Activated naive CD8-positive, alpha-beta T cell treated with anti-CD3 and anti-CD28 coated beads, Interleukin-2, amount 10 ng/mL, durations not matched to agents 7 days and 5 days (primary cell): ENCODE data around the gene TMEM9B. TPM values are rescaled to one million over a fixed set of nuclear protein-coding genes. Genes with fewer than 3 reads are reported as not detected.
A peak's percentile ranks its signal among the peaks of the same experiment; 100 is the strongest.
"Not testable (repeated sequence)": the region's sequence is repeated elsewhere in the genome, so short reads cannot be mapped to it uniquely, and the experiment has no call there.

Source experiments
- ATAC-seq: fragments of 150-1000 bp; cut with Tn5 transposase; one replicate; pipeline ENCODE4 v1.10.0; 2021; ENCODE audit warnings: low read depth, moderate library complexity
- POLR2A ChIA-PET: fragments of 350-600 bp; sonication (Branson Sonifier 250); formaldehyde crosslinking; loops from one replicate; lab custom pipeline; 2021; ENCODE audit warnings: antibody characterized with exemption; lab: Charles Lee
- DNase-seq: peaks from one replicate; pipeline ENCODE4 v3.0.0; 2021
- H3K27ac Mint-ChIP-seq: one replicate; pipeline ENCODE4 v1.8.0; 2022; ENCODE audit warnings: mild to moderate bottlenecking, mixed read lengths
- H3K27me3 Mint-ChIP-seq: one replicate; pipeline ENCODE4 v1.8.0; 2022; ENCODE audit warnings: mild to moderate bottlenecking, moderate library complexity, mixed read lengths
- H3K36me3 Mint-ChIP-seq: one replicate; pipeline ENCODE4 v1.8.0; 2021; ENCODE audit warnings: mild to moderate bottlenecking, mixed read lengths
- H3K4me1 Mint-ChIP-seq: one replicate; pipeline ENCODE4 v1.8.0; 2021; ENCODE audit warnings: mixed read lengths
- H3K4me3 Mint-ChIP-seq: one replicate; pipeline ENCODE4 v1.8.0; 2022; ENCODE audit warnings: mild to moderate bottlenecking, moderate library complexity, mixed read lengths
- H3K9me3 Mint-ChIP-seq: one replicate; pipeline ENCODE4 v1.8.0; 2021; ENCODE audit warnings: mixed read lengths
- total RNA-seq, 2 experiments: library from RNA; stranded (reverse); gene quantifications; one replicate each; pipeline ENCODE4 v1.2.3, GENCODE V29; 2021

TMEM9B gene
- 10 to 100 TPM; 28.9 to 32.4 TPM for total RNA-seq

- Mint-ChIP-seq H3K4me3 (peak within 1 kb of the TSS; percentile 99), H3K27ac (peak within 1 kb of the TSS; percentile 97), H3K4me1 (peaks cover 21% of the 10 kb centered on the region), H3K27me3 (no peaks in the 10 kb centered on the region), H3K36me3 (no peaks in the 10 kb centered on the region), H3K9me3 (no peaks in the 10 kb centered on the region)
- peak; percentile 87 for ATAC-seq
- peak; percentile 89 for DNase-seq
- POLR2A ChIA-PET = interaction anchor here (0.6 to 3.0 kb wide), 14 partner anchors 10 to 1844 kb away, joined by 3 to 24 read pairs (median 4); partner anchors contain the start of genes AKIP1, NRIP3, RPL27A and TRIM66
These were observed at the start of gene TMEM9B for GRCh38 chr11:8964324-8965320. TMEM9B (minus strand) TSS chr11:8964442; CDS start chr11:8964313, 129 bp downstream.

- DNase-seq (no peak), ATAC-seq (no peak)
- Mint-ChIP-seq H3K9me3 (no peaks in the 10 kb centered on the region), H3K4me1 (peaks cover 15% of the 10 kb centered on the region), H3K4me3 (no peak overlapping the region), H3K36me3 (no peaks in the 10 kb centered on the region), H3K27me3 (peaks cover 28% of the 10 kb centered on the region), H3K27ac (no peak overlapping the region)
- POLR2A ChIA-PET = no interaction called here
These were observed 49.1 kb upstream of the TMEM9B start for GRCh38 chr11:9013373-9013772.

GRCh38 chr11:9009538-9009937 is 45.3 kb upstream of the TMEM9B start:
- not testable (repeated sequence) for H3K27ac Mint-ChIP-seq

GRCh38 chr11:9008661-9009060 is 44.4 kb upstream of the TMEM9B start:
- DNase-seq (no peak), ATAC-seq (no peak)
- H3K27ac Mint-ChIP-seq = no peak overlapping the region
- POLR2A ChIA-PET = no interaction called here
- no peaks in the 10 kb centered on the region for H3K9me3 Mint-ChIP-seq
- H3K4me1 Mint-ChIP-seq = peaks cover 5% of the 10 kb centered on the region
- H3K36me3 Mint-ChIP-seq = no peaks in the 10 kb centered on the region
- H3K27me3 Mint-ChIP-seq = peaks cover 61% of the 10 kb centered on the region
- H3K4me3 Mint-ChIP-seq = no peak overlapping the region

More at GRCh38 chr11:9009538-9009937, 45.3 kb upstream of the TMEM9B start:
- H3K27me3 Mint-ChIP-seq = peaks cover 64% of the 10 kb centered on the region
- H3K36me3 Mint-ChIP-seq, POLR2A ChIA-PET, H3K4me1 Mint-ChIP-seq, H3K9me3 Mint-ChIP-seq, H3K4me3 Mint-ChIP-seq, DNase-seq, ATAC-seq: not testable (repeated sequence)

GRCh38 chr11:9008011-9008550 is 43.8 kb upstream of the TMEM9B start:
- H3K4me3 Mint-ChIP-seq = no peak overlapping the region
- no peak for DNase-seq
- no peaks in the 10 kb centered on the region for H3K36me3 Mint-ChIP-seq
- no peak overlapping the region for H3K27ac Mint-ChIP-seq
- ATAC-seq = no peak
- POLR2A ChIA-PET = interaction anchor here (0.6 kb wide), 1 partner anchor 495 kb away, joined by 3 read pairs; no protein-coding TSS in a partner anchor
- H3K4me1 Mint-ChIP-seq = peaks cover 9% of the 10 kb centered on the region
- H3K27me3 Mint-ChIP-seq = peaks cover 63% of the 10 kb centered on the region
- no peaks in the 10 kb centered on the region for H3K9me3 Mint-ChIP-seq

GRCh38 chr11:9005087-9005486 is 40.8 kb upstream of the TMEM9B start:
- Mint-ChIP-seq H3K4me1 (peaks cover 15% of the 10 kb centered on the region), H3K27me3 (peaks cover 81% of the 10 kb centered on the region), H3K36me3 (no peaks in the 10 kb centered on the region), H3K27ac (peak overlapping the region; percentile 11), H3K9me3 (no peaks in the 10 kb centered on the region), H3K4me3 (peak overlapping the region; percentile 67)
- ATAC-seq (no peak), DNase-seq (no peak)
- POLR2A ChIA-PET = no interaction called here

- ATAC-seq = no peak
- peaks cover 15% of the 10 kb centered on the region for H3K4me1 Mint-ChIP-seq
- peaks cover 81% of the 10 kb centered on the region for H3K27me3 Mint-ChIP-seq
- H3K9me3 Mint-ChIP-seq = no peaks in the 10 kb centered on the region
- no peaks in the 10 kb centered on the region for H3K36me3 Mint-ChIP-seq
- POLR2A ChIA-PET = interaction anchor here (1.0 to 1.6 kb wide), 3 partner anchors 12 to 43 kb away, joined by 3 read pairs; no protein-coding TSS in a partner anchor
- peak overlapping the region; percentile 67 for H3K4me3 Mint-ChIP-seq
- DNase-seq = no peak
- no peak overlapping the region for H3K27ac Mint-ChIP-seq
These were observed 40.1 kb upstream of the TMEM9B start for GRCh38 chr11:9004183-9004926.

- no peaks in the 10 kb centered on the region for H3K36me3 Mint-ChIP-seq
- peak; percentile 76 for ATAC-seq
- POLR2A ChIA-PET = interaction anchor here (1.0 to 1.6 kb wide), 3 partner anchors 13 to 42 kb away, joined by 3 read pairs; no protein-coding TSS in a partner anchor
- H3K4me1 Mint-ChIP-seq = peaks cover 15% of the 10 kb centered on the region
- peak; percentile 83 for DNase-seq
- no peaks in the 10 kb centered on the region for H3K9me3 Mint-ChIP-seq
- H3K4me3 Mint-ChIP-seq = peak within 1 kb of the TSS; percentile 78
- H3K27ac Mint-ChIP-seq = peak within 1 kb of the TSS; percentile 36
- peaks cover 80% of the 10 kb centered on the region for H3K27me3 Mint-ChIP-seq
These were observed 39.4 kb upstream of the TMEM9B start, which contains the start of gene NRIP3 for GRCh38 chr11:9003573-9004182. NRIP3 (minus strand) TSS chr11:9004001; CDS start chr11:9003935, 66 bp downstream.

- peaks cover 75% of the 10 kb centered on the region for H3K27me3 Mint-ChIP-seq
- ATAC-seq = no peak
- no peak for DNase-seq
- no peaks in the 10 kb centered on the region for H3K36me3 Mint-ChIP-seq
- peak overlapping the region; percentile 78 for H3K4me3 Mint-ChIP-seq
- peak overlapping the region; percentile 36 for H3K27ac Mint-ChIP-seq
- H3K4me1 Mint-ChIP-seq = peaks cover 15% of the 10 kb centered on the region
- POLR2A ChIA-PET = interaction anchor here (1.0 to 1.6 kb wide), 3 partner anchors 14 to 41 kb away, joined by 3 read pairs; no protein-coding TSS in a partner anchor
- H3K9me3 Mint-ChIP-seq = no peaks in the 10 kb centered on the region
These were observed 38.8 kb upstream of the TMEM9B start for GRCh38 chr11:9002920-9003572.

- Mint-ChIP-seq H3K36me3 (no peaks in the 10 kb centered on the region), H3K27ac (no peak overlapping the region), H3K4me3 (no peak overlapping the region), H3K9me3 (no peaks in the 10 kb centered on the region), H3K27me3 (peaks cover 65% of the 10 kb centered on the region), H3K4me1 (peaks cover 15% of the 10 kb centered on the region)
- ATAC-seq = peak; percentile 56
- DNase-seq = no peak
- POLR2A ChIA-PET = no interaction called here
These were observed 37.5 kb upstream of the TMEM9B start for GRCh38 chr11:9001736-9002135.

- Mint-ChIP-seq H3K4me1 (peaks cover 6% of the 10 kb centered on the region), H3K27me3 (peaks cover 45% of the 10 kb centered on the region), H3K36me3 (no peaks in the 10 kb centered on the region), H3K4me3 (no peak overlapping the region), H3K27ac (no peak overlapping the region), H3K9me3 (no peaks in the 10 kb centered on the region)
- DNase-seq (no peak), ATAC-seq (no peak)
- POLR2A ChIA-PET = no interaction called here
These were observed 33.8 kb upstream of the TMEM9B start for GRCh38 chr11:8998017-8998416.

- no peaks in the 10 kb centered on the region for H3K9me3 Mint-ChIP-seq
- no peak for ATAC-seq
- H3K4me1 Mint-ChIP-seq = peaks cover 5% of the 10 kb centered on the region
- no peaks in the 10 kb centered on the region for H3K36me3 Mint-ChIP-seq
- H3K27ac Mint-ChIP-seq = no peak overlapping the region
- no peak overlapping the region for H3K4me3 Mint-ChIP-seq
- POLR2A ChIA-PET = interaction anchor here (0.7 kb wide), 1 partner anchor 1601 kb away, joined by 9 read pairs; no protein-coding TSS in a partner anchor
- no peak for DNase-seq
- H3K27me3 Mint-ChIP-seq = peaks cover 41% of the 10 kb centered on the region
These were observed 33.2 kb upstream of the TMEM9B start for GRCh38 chr11:8997451-8997850.
